DND-41 (cell line): Measurements from ENCODE around the gene NR5A2.

Experiments used
- CTCF ChIP-seq: IDR thresholded peaks from 2 replicates; pipeline ENCODE4 v1.5.1; 2012; ENCODE audit warnings: borderline replicate concordance, low read length, moderate library complexity, mild to moderate bottlenecking; ENCODE audit not compliant: poor library complexity, severe bottlenecking; ENCODE audit errors: extremely low read depth
- EZH2 ChIP-seq: IDR thresholded peaks from 3 replicates; pipeline ENCODE4 v1.6.1; 2012; ENCODE audit warnings: borderline replicate concordance, low read depth, mild to moderate bottlenecking, moderate library complexity, low read length, inconsistent platforms; ENCODE audit not compliant: severe bottlenecking

- TF ChIP-seq CTCF (no peak), EZH2 (no peak)
These were observed 194.2 kb downstream of the NR5A2 start for GRCh38 chr1:200221614-200222282.
